H9 (cell line): Measurements from ENCODE around the gene IFIT1B. TPM values are rescaled to one million over a fixed set of nuclear protein-coding genes. Genes with fewer than 3 reads are reported as not detected.

Experiments
- DNase-seq: peaks from one replicate; pipeline ENCODE4 v3.0.0-alpha.2; 2017
- H2AFZ ChIP-seq: one replicate; pipeline ENCODE4 v1.6.1; 2013; ENCODE audit warnings: mild to moderate bottlenecking, low read length, control low read depth, moderate library complexity
- H2AK5ac ChIP-seq: 2 replicates; pipeline ENCODE4 v1.6.1; 2013; ENCODE audit warnings: low read length, control low read depth, mixed read lengths; ENCODE audit not compliant: insufficient read length
- H2BK120ac ChIP-seq: one replicate; pipeline ENCODE4 v1.6.1; 2013; ENCODE audit warnings: low read depth, mild to moderate bottlenecking, low read length, control low read depth, inconsistent platforms; ENCODE audit not compliant: poor library complexity, severe bottlenecking
- H2BK12ac ChIP-seq: 2 replicates; pipeline ENCODE4 v1.6.1; 2013; ENCODE audit warnings: low read length, control low read depth, mixed read lengths, low read depth; ENCODE audit not compliant: insufficient read length
- H2BK15ac ChIP-seq: 2 replicates; pipeline ENCODE4 v1.6.1; 2013; ENCODE audit warnings: low read depth, low read length, control low read depth
- H2BK20ac ChIP-seq: one replicate; pipeline ENCODE4 v1.6.1; 2013; ENCODE audit warnings: low read depth, mild to moderate bottlenecking, low read length, control low read depth, inconsistent platforms; ENCODE audit not compliant: poor library complexity, severe bottlenecking
- H2BK5ac ChIP-seq: 2 replicates; pipeline ENCODE4 v1.6.1; 2013; ENCODE audit warnings: low read length, control low read depth, mixed read lengths; ENCODE audit not compliant: insufficient read length
- H3K14ac ChIP-seq: 2 replicates; pipeline ENCODE4 v1.6.1; 2013; ENCODE audit warnings: low read length, control low read depth; ENCODE audit not compliant: insufficient read depth
- H3K18ac ChIP-seq: 2 replicates; pipeline ENCODE4 v1.6.1; 2013; ENCODE audit warnings: low read depth, mild to moderate bottlenecking, mixed read lengths, low read length, control low read depth; ENCODE audit not compliant: insufficient read length
- H3K23ac ChIP-seq: 2 replicates; pipeline ENCODE4 v1.6.1; 2013; ENCODE audit warnings: low read length, control low read depth, mixed read lengths, low read depth; ENCODE audit not compliant: insufficient read length
- H3K23me2 ChIP-seq: 2 replicates; pipeline ENCODE4 v1.6.1; 2013; ENCODE audit warnings: low read depth, mild to moderate bottlenecking, mixed read lengths, low read length, control low read depth; ENCODE audit not compliant: insufficient read length, poor library complexity, severe bottlenecking
- H3K27ac ChIP-seq: 2 replicates; pipeline ENCODE4 v1.5.1; 2013; ENCODE audit warnings: low read length, control low read depth, mixed read lengths, low read depth; ENCODE audit not compliant: insufficient read length
- H3K27me3 ChIP-seq: 2 replicates; pipeline ENCODE4 v1.6.1; 2013; ENCODE audit warnings: low read length, control low read depth, inconsistent platforms; ENCODE audit not compliant: insufficient read depth
- H3K4ac ChIP-seq: 2 replicates; pipeline ENCODE4 v1.6.1; 2013; ENCODE audit warnings: low read depth, mild to moderate bottlenecking, control low read depth, inconsistent platforms, low read length, moderate library complexity
- H3K4me1 ChIP-seq: 2 replicates; pipeline ENCODE4 v1.6.1; 2013; ENCODE audit warnings: low read length, control low read depth, inconsistent platforms; ENCODE audit not compliant: insufficient read depth
- H3K4me2 ChIP-seq: 2 replicates; pipeline ENCODE4 v1.6.1; 2013; ENCODE audit warnings: low read length, control low read depth, mixed read lengths; ENCODE audit not compliant: insufficient read length, insufficient read depth
- H3K56ac ChIP-seq: 2 replicates; pipeline ENCODE4 v1.6.1; 2013; ENCODE audit warnings: low read depth, mild to moderate bottlenecking, mixed read lengths, low read length, control low read depth; ENCODE audit not compliant: insufficient read length
- H3K79me1 ChIP-seq: 2 replicates; pipeline ENCODE4 v1.6.1; 2013; ENCODE audit warnings: low read depth, mild to moderate bottlenecking, moderate library complexity, low read length, control low read depth, inconsistent platforms; ENCODE audit not compliant: insufficient read depth, poor library complexity, severe bottlenecking
- H3K79me2 ChIP-seq: 2 replicates; pipeline ENCODE4 v1.6.1; 2013; ENCODE audit warnings: low read length, control low read depth, inconsistent platforms; ENCODE audit not compliant: insufficient read depth
- H3K9ac ChIP-seq: 2 replicates; pipeline ENCODE4 v1.6.1; 2013; ENCODE audit warnings: low read length, control low read depth, mixed read lengths; ENCODE audit not compliant: insufficient read length; ENCODE audit errors: extremely low read depth
- H3K9me3 ChIP-seq: one replicate; pipeline ENCODE4 v1.6.1; 2013; ENCODE audit warnings: low read depth, low read length, inconsistent platforms; ENCODE audit not compliant: control insufficient read depth
- H3T11ph ChIP-seq: one replicate; pipeline ENCODE4 v1.6.1; 2013; ENCODE audit warnings: mild to moderate bottlenecking, low read length, control low read depth, inconsistent platforms
- H4K20me1 ChIP-seq: one replicate; pipeline ENCODE4 v1.6.1; 2013; ENCODE audit not compliant: control insufficient read depth, insufficient read length, insufficient read depth
- H4K5ac ChIP-seq: 2 replicates; pipeline ENCODE4 v1.6.1; 2013; ENCODE audit warnings: low read depth, mild to moderate bottlenecking, mixed read lengths, low read length, control low read depth; ENCODE audit not compliant: insufficient read length
- H4K8ac ChIP-seq: replicated peaks from 2 replicates; pipeline ENCODE4 v1.6.1; 2013; ENCODE audit warnings: low read length, control low read depth, mixed read lengths, low read depth; ENCODE audit not compliant: insufficient read length
- H4K91ac ChIP-seq: 2 replicates; pipeline ENCODE4 v1.6.1; 2013; ENCODE audit warnings: low read depth, mild to moderate bottlenecking, moderate library complexity, mixed read lengths, low read length, control low read depth; ENCODE audit not compliant: insufficient read length
- H3K27ac Mint-ChIP-seq, 3 experiments: 2 replicates in 2 of 3; 3 replicates in 1 of 3; pipeline ENCODE4 v1.8.0; 2020 to 2021; ENCODE audit warnings: mixed read lengths in 3 of 3, mild to moderate bottlenecking in 1 of 3, moderate library complexity in 1 of 3
- H3K27me3 Mint-ChIP-seq: 2 replicates; pipeline ENCODE4 v1.8.0; 2021; ENCODE audit warnings: low read depth, mild to moderate bottlenecking, moderate library complexity, mixed read lengths
- H3K36me3 Mint-ChIP-seq, 3 experiments: 2 replicates in 2 of 3; 3 replicates in 1 of 3; pipeline ENCODE4 v1.8.0; 2020 to 2021; ENCODE audit warnings: low read depth in 3 of 3, mixed read lengths in 3 of 3; ENCODE audit not compliant: insufficient read depth in 1 of 3
- H3K4me1 Mint-ChIP-seq, 2 experiments: 2 replicates each; pipeline ENCODE4 v1.8.0; 2020; ENCODE audit warnings: mixed read lengths in 2 of 2
- H3K4me3 Mint-ChIP-seq, 2 experiments: 2 replicates in 1 of 2; 3 replicates in 1 of 2; pipeline ENCODE4 v1.8.0; 2020 to 2021; ENCODE audit warnings: mild to moderate bottlenecking in 2 of 2, mixed read lengths in 2 of 2, moderate library complexity in 1 of 2
- H3K9me3 Mint-ChIP-seq, 2 experiments: 2 replicates in 1 of 2; 3 replicates in 1 of 2; pipeline ENCODE4 v1.8.0; 2020; ENCODE audit warnings: mild to moderate bottlenecking in 2 of 2, mixed read lengths in 2 of 2, moderate library complexity in 1 of 2
- CTCF ChIP-seq: fragments of 200-600 bp; sonication (generic); conservative IDR thresholded peaks from 3 replicates; pipeline ENCODE4 v1.8.0; 2021; ENCODE audit warnings: antibody characterized with exemption, mild to moderate bottlenecking
- WGBS: extraction: QIAGEN DNeasy Blood & Tissue Kit; methylation state at CpG from one replicate; pipeline ENCODE4 v1.1.7; 2013; ENCODE audit warnings: missing lambda C conversion rate, low lambda C conversion rate, mixed read lengths; ENCODE audit not compliant: insufficient read length; ENCODE audit errors: extremely low coverage; 5-methylcytosine and 5-hydroxymethylcytosine counted together
- total RNA-seq: library from RNA; stranded (reverse); gene quantifications from 2 replicates; pipeline ENCODE4 v1.2.1, GENCODE V29; 2021

IFIT1B gene
- total RNA-seq, 1 experiment from 2014 or later: not detected

- no peak overlapping the region for H2BK12ac ChIP-seq
- no peak overlapping the region for H2BK20ac ChIP-seq
- H3K79me2 ChIP-seq: no peaks in the 10 kb centered on the region
- H2BK5ac ChIP-seq: peak overlapping the region; percentile 95
- no peaks in the 10 kb centered on the region for H3K9me3 Mint-ChIP-seq
- H4K5ac ChIP-seq: no peak overlapping the region
- peak overlapping the region; percentile 59 for H3K18ac ChIP-seq
- H3K27me3 Mint-ChIP-seq: no peaks in the 10 kb centered on the region
- H2BK15ac ChIP-seq: no peak overlapping the region
- peak overlapping the region; percentile 41 to 82 (median 72); a peak in 6 of 7 replicates for H3K27ac Mint-ChIP-seq
- no peak for DNase-seq
- no peak overlapping the region for H4K91ac ChIP-seq
- no peaks in the 10 kb centered on the region for H3K27me3 ChIP-seq
- H3K27ac ChIP-seq: no peak overlapping the region
- WGBS: no CpG with 5 or more reads among the region's 7 CpGs
- no peak overlapping the region; the same call in 1 of the 2 replicates for H3K14ac ChIP-seq
- H2BK120ac ChIP-seq: no peak overlapping the region
- TF ChIP-seq CTCF: no peak
- H3K36me3 Mint-ChIP-seq: no peaks in the 10 kb centered on the region; a peak in 1 of 7 replicates
- H4K8ac ChIP-seq: no peak overlapping the region
- no peaks in the 10 kb centered on the region for H4K20me1 ChIP-seq
- no peak overlapping the region for H3K23ac ChIP-seq
- no peak overlapping the region for H3K56ac ChIP-seq
- H3K4me1 Mint-ChIP-seq: peaks cover 73 to 74% of the 10 kb centered on the region in 2 experiments
- H2AK5ac ChIP-seq: peak overlapping the region; percentile 91
- H3K23me2 ChIP-seq: no peaks in the 10 kb centered on the region
- no peaks in the 10 kb centered on the region for H3K79me1 ChIP-seq
- peaks cover 22% of the 10 kb centered on the region for H3K4me1 ChIP-seq
- H3K4me3 Mint-ChIP-seq: no peak overlapping the region
- no peak overlapping the region for H3K4me2 ChIP-seq
- H3K9ac ChIP-seq: no peak overlapping the region
- no peaks in the 10 kb centered on the region for H3K9me3 ChIP-seq
- H3T11ph ChIP-seq: no peak overlapping the region
- no peak overlapping the region for H2AFZ ChIP-seq
- H3K4ac ChIP-seq: no peak overlapping the region
Observed at GRCh38 chr10:89347701-89348457, 30.0 kb upstream of the IFIT1B start.
